Right ventricle myocardium inferior (tissue), 1 donor: ENCODE data around the gene ZNF282. TPM values are rescaled to one million over a fixed set of nuclear protein-coding genes. Genes with fewer than 3 reads are reported as not detected.
A peak's percentile ranks its signal among the peaks of the same experiment; 100 is the strongest.

Experiments
- ATAC-seq: fragments of 200-7000 bp; cut with Tn5 transposase; one replicate; pipeline ENCODE4 v1.9.1; 2020; ENCODE audit warnings: mild to moderate bottlenecking, moderate library complexity
- DNase-seq: peaks from one replicate; pipeline ENCODE4 v3.0.0; 2021; ENCODE audit errors: missing footprints
- intact Hi-C: fragments of 100-400 bp; cut with DNase I; formaldehyde crosslinking; loops from one replicate; pipeline ENCODE4 v1.11.0; 2022
- total RNA-seq: library from RNA; stranded (reverse); fragmentation: NEBNext Ultra II Directional; extraction: Animal tissue kit (Norgen Biotek cat#: 25700); gene quantifications from one replicate; pipeline ENCODE4 v1.2.1, GENCODE V29; 2021
- donor health status: DM: no; HTN: yes; CAD: no; lungs with severe emphysema.

The ZNF282 gene
- total RNA-seq, 1 donor from 2014 or later: 13.2 TPM

GRCh38 chr7:149184274-149184673 lies 11.1 kb upstream of the ZNF282 start:
- DNase-seq (no peak), ATAC-seq (no peak)
- intact Hi-C loops: no loop called here

GRCh38 chr7:149188213-149188612 lies 7.1 kb upstream of the ZNF282 start:
- DNase-seq (no peak), ATAC-seq (no peak)
- intact Hi-C loops: no loop called here

GRCh38 chr7:149188637-149189259 lies 6.6 kb upstream of the ZNF282 start:
- intact Hi-C loops: no loop called here
- DNase-seq (no peak), ATAC-seq (no peak)

DNA sequence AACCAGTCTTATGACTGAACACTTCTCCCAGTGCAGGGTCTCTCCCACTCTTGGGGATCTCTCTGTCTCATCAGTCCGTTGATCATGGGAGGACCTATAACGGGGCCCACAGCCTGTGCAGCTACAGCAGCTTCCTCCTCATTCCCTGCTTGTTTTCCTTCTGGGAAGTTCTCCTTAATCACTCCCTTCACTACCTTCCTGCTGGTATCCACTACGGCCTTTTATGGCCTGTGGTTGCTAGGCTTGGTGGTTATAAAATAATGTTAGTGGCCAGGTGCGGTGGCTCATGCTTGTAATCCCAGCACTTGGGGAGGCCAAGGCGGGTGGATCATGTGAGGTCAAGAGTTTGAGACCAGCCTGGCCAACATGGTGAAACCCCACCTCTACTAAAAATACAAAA lies 3.5 kb upstream of the ZNF282 start:
- DNase-seq: no peak
- no peak for ATAC-seq
- intact Hi-C loops: no loop called here

GRCh38 chr7:149194799-149195179 lies 557 bp upstream of the ZNF282 start:
- ATAC-seq (no peak), DNase-seq (no peak)
- intact Hi-C loops: loop anchor here (5.0 kb wide), 2 partner anchors 43 to 47 kb away; partner anchors contain the start of genes ZNF212 and ZNF398

GRCh38 chr7:149196151-149196704 lies 882 bp downstream of the ZNF282 start:
- DNase-seq (no peak), ATAC-seq (no peak)
- intact Hi-C loops: loop anchor here (5.0 kb wide), 2 partner anchors 41 to 49 kb away; partner anchors contain the start of genes ZNF212 and ZNF398

- intact Hi-C loops: loop anchor here (5.0 kb wide), 2 partner anchors 41 to 49 kb away; partner anchors contain the start of genes ZNF212 and ZNF398
- ATAC-seq: no peak
- DNase-seq: no peak
These were observed 1.4 kb downstream of the ZNF282 start for GRCh38 chr7:149196705-149197171.

DNA sequence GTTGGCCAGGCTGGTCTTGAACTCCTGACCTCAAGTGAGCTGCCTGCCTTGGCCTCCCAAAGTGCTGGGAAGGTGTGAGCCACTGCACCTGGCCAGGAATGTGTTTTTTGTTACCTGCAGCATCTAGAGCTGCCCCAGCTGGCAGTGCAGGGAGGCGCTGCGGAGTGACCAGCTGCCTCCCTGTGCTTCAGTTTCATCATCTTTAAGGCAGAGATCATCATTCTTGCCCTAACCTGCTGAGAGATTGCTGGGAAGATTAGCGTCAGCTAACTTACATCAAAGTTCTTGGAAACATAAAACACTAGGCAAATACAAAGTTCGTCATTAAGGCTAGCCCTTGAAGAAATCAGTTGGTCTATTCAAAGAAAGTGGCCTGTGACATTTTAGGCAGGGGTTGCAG lies 2.3 kb downstream of the ZNF282 start:
- intact Hi-C loops: loop anchor here (5.0 kb wide), 2 partner anchors 40 to 50 kb away; partner anchors contain the start of genes ZNF212 and ZNF398
- no peak for DNase-seq
- ATAC-seq: no peak

DNA sequence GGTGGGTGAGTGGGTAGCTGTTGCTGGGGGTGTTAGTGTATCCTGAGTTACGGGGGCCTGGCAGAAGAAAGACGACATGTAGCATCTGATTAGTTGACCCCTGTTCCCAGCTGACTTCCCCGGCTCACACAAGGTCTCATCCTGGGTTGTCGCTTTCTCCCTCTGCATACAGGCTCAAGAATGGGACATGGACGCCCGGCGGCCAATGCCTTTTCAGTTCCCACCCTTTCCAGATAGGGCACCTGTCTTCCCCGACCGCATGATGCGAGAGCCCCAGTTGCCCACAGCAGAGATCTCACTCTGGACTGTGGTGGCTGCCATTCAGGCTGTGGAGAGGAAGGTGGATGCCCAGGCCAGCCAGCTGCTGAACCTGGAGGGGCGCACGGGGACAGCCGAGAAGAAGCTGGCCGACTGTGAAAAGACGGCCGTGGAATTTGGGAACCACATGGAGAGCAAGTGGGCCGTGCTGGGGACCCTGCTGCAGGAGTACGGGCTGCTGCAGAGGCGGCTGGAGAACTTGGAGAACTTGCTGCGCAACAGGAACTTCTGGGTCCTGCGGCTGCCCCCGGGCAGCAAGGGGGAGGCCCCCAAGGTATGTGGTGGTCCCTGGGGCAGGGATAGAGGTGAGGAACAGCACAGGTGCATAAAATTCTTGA lies 2.9 kb downstream of the ZNF282 start:
- DNase-seq: no peak
- intact Hi-C loops: loop anchor here (5.0 kb wide), 2 partner anchors 39 to 51 kb away; partner anchors contain the start of genes ZNF212 and ZNF398
- ATAC-seq: no peak

DNA sequence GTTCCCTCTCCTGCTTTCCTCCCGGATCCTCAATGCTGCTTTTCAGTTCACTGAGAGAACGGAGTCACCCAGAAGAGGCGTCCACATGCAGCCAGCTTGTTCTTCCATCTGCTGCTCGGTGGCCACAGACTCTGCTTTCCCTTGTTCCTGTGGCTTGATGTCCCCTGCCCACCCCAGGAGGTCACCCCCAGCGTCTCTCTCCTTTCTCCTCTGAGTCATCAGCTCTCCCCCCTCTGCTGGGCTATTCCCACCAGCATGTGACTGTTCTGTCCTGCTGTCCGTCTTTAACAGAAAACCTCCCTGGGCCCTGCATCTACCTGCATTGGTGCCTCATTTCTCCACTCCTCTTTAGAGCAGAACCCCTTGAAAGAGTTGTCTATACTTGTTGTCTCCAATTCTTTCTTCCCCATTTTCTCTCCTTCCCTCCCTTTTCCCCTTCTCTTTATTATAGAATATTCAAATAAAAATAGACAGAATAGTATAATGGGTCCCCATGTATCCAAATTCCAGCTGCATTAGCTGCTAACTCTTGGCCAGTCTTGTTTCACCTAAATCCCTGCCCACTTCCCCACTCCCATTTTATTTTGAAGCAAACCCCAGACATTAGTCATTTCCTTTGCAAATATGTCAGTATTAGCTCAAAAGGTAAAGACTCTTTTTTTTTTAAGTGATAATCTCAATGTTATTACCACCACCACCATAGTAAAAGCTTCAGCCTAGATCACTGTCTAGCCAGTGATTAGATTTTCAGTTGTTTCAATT lies 4.1 kb downstream of the ZNF282 start:
- intact Hi-C loops: loop anchor here (5.0 kb wide), 2 partner anchors 38 to 52 kb away; partner anchors contain the start of genes ZNF212 and ZNF398
- ATAC-seq: no peak

DNA sequence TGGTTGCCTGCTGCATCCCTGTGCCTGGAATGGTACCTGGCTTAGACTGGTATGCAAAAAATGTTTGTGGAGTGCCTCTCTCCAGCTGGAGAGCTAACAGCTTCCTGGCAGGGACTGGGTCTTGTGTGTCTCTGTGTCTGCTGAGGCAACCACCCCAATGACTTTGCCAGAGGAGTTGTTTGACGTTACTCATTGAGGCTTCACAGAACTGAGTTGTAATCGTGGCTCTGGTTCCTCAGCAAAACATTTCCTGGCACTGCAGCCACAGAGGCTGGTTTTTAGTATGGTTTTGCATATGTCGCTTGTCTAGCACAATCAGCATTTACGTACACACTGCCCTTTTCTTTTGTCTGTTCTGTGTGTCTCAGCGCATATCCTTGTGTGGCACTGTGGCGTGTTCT lies 7.5 kb downstream of the ZNF282 start:
- DNase-seq (no peak), ATAC-seq (peak; percentile 80)

More for the DNA sequence above, 4.1 kb downstream of the ZNF282 start:
- no peak for DNase-seq

DNA sequence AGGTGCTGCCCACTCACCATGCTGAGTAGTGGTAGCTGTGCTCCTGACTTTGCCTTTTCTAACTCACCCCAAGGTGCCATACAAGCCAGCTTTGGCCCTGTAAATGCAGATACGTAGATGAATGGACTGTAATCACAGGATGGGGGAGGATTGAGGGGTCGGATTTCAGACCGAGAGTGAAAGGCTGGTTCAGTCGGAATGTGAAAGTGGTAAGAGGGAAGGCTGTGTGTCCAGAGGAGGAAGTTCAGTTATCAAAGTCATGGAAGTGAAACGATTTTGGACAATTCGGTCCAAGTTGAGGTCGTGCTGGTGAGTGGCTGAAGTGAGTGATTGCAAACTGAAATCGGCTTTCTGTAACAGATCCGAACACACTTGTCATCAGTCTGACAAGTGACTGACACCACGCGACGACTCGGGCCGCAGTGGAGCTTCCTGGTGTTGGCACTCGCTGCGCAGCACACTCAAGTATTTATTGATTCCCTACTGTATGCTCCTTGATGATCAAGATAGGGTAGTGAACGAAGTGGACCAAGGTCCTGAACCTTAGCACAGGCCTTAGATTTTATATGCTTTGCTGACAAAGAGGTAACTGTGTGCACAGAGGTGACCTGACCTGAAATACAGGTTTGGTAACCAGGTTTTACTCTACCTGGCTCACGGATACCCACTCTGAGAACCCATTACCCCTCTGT lies 10.5 kb downstream of the ZNF282 start:
- intact Hi-C loops: no loop called here
- DNase-seq (no peak), ATAC-seq (no peak)

More for the DNA sequence above, 7.5 kb downstream of the ZNF282 start:
- intact Hi-C loops: no loop called here

- no peak for ATAC-seq
- DNase-seq: no peak
- intact Hi-C loops: no loop called here
These were observed 12.1 kb downstream of the ZNF282 start for GRCh38 chr7:149207324-149208035.

DNA sequence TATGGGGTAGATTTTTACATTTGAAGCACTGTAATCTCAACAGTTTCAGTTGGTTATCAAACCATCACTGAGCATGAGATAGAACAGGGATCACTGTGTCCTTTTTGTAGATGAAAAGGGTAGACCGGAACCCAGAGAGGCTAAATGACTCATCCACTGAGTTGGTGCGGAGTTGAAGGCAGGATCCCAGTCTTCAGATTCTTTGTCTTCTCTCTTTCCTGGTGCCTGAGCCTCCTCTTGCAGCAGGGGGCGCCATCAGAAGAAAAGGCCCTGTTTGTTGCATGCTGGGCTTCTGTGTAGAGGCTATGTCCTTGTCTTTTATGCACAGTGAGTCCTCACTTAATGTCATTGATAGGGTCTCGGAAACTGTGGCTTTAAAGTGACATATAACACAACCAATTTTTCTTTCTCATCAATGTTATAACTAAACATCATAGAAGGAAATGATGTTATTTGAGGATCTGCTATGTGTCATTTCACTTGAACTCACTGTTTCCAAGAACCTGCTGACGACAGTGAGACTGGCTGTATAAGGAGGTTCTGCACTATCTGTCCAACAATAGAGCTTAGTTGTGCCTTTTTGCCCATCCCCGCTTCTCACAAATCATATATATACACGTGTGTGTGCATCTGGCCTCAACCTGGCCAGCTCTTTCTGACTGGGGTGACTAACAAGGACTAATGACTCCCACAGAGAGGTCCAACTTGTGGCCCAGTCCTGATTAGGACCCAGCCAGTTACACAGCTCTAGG lies 14.3 kb downstream of the ZNF282 start:
- ATAC-seq (no peak), DNase-seq (no peak)
- intact Hi-C loops: no loop called here

- intact Hi-C loops: no loop called here
- ATAC-seq (peak; percentile 62), DNase-seq (no peak)
These were observed 15.2 kb downstream of the ZNF282 start for GRCh38 chr7:149210551-149210950.

GRCh38 chr7:149214020-149214720 lies 18.8 kb downstream of the ZNF282 start:
- intact Hi-C loops: no loop called here
- ATAC-seq (peak; percentile 75), DNase-seq (no peak)

DNA sequence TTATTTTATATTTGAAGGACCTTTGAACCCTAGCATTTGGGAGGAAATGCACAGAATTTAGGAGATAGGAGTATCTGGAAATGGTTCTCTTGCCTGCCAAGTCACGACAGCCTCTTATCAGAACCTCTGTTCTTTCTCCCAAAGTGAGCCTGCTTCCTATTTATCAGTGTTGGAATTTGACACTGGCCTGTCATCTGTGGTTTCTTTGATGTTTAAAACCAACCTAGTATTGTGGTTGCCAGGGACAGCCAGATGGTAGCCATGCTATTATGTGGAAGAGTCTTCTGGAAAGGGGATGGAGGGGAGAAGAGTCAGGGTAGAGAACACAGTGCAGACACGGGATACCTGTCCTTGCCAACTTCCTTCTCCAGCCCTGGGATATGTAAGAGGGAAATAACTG lies 21.1 kb downstream of the ZNF282 start:
- ATAC-seq: no peak
- intact Hi-C loops: no loop called here
- no peak for DNase-seq
